Activated T-helper 2 cell treated with anti-CD3 and anti-CD28 coated beads, Interferon-gamma antibody, Interleukin-2, Interleukin-4, amounts not matched to agents 10 μg/mL and 5 μg/mL and 100 μg/mL, durations not matched to agents 14 hours and 24 hours and 36 hours (primary cell): ENCODE data around the gene YAP1. TPM values are rescaled to one million over a fixed set of nuclear protein-coding genes. Genes with fewer than 3 reads are reported as not detected.

Experiments
- DNase-seq: peaks from one replicate; pipeline ENCODE4 v3.0.0; 2021; ENCODE audit warnings: low spot score
- H3K27ac Mint-ChIP-seq: one replicate; pipeline ENCODE4 v1.8.0; 2021; ENCODE audit warnings: mixed read lengths
- H3K27me3 Mint-ChIP-seq: one replicate; pipeline ENCODE4 v1.8.0; 2021; ENCODE audit warnings: low read depth, mixed read lengths
- H3K36me3 Mint-ChIP-seq: one replicate; pipeline ENCODE4 v1.8.0; 2021; ENCODE audit warnings: low read depth, mixed read lengths
- H3K4me1 Mint-ChIP-seq: one replicate; pipeline ENCODE4 v1.8.0; 2021; ENCODE audit warnings: low read depth, mixed read lengths
- H3K4me3 Mint-ChIP-seq: one replicate; pipeline ENCODE4 v1.8.0; 2021; ENCODE audit warnings: low read depth, mild to moderate bottlenecking, moderate library complexity, mixed read lengths
- H3K9me3 Mint-ChIP-seq: one replicate; pipeline ENCODE4 v1.8.0; 2021; ENCODE audit warnings: mixed read lengths
- intact Hi-C: fragments of 100-400 bp; cut with micrococcal nuclease; formaldehyde crosslinking; loops from one replicate; pipeline ENCODE4 v1.15.1; 2023
- total RNA-seq: library from RNA; stranded (reverse); gene quantifications from 2 replicates; pipeline ENCODE4 v1.2.3, GENCODE V29; 2022

The YAP1 gene
- total RNA-seq, 1 donor from 2014 or later = not detected

DNA sequence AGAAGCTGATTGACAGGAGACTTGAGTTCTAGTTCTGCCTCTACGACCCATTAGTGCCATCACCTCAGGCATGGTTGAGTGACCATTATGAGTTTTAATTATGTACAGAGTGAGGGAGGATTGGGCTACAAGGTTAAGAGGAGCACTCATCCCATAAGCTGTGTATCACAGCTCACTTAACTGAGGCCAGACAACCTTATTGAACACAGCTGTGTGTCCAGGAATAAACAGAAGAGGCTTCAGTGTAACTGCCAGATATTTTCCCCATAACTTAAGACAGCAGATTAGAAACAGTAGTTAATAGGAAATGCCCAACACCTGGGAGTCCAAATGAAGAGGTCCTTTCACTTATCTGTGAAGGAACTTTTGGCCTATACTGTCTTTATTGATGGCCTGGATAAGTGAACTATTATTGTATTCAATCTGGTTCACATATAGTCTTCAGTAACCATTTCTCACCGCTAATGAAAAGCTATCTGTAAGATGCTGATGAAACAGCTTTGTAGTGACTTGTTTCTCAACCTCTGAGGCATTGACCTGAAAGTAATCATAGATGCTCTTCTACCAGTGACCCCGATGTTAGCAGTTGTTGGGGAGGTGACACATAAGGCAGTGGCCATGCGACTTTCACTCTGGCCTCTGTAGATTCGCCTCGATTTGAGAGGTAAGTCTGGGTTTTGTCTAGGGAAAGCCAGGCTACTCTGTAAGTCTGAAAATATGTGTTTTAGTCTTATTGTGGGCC, 41.7 kb downstream of the YAP1 start:
- no peaks in the 10 kb centered on the region for H3K4me1 Mint-ChIP-seq
- H3K27ac Mint-ChIP-seq = no peak overlapping the region
- no peaks in the 10 kb centered on the region for H3K36me3 Mint-ChIP-seq
- H3K4me3 Mint-ChIP-seq = no peak overlapping the region
- intact Hi-C loops = no loop called here
- H3K9me3 Mint-ChIP-seq = no peaks in the 10 kb centered on the region
- H3K27me3 Mint-ChIP-seq = peaks cover 9% of the 10 kb centered on the region
- DNase-seq = no peak

- H3K9me3 Mint-ChIP-seq = no peaks in the 10 kb centered on the region
- no peaks in the 10 kb centered on the region for H3K36me3 Mint-ChIP-seq
- peaks cover 9% of the 10 kb centered on the region for H3K27me3 Mint-ChIP-seq
- no peak overlapping the region for H3K27ac Mint-ChIP-seq
- intact Hi-C loops = no loop called here
- no peak for DNase-seq
- H3K4me1 Mint-ChIP-seq = no peaks in the 10 kb centered on the region
- no peak overlapping the region for H3K4me3 Mint-ChIP-seq
These were observed 42.8 kb downstream of the YAP1 start for GRCh38 chr11:102153082-102153481.

- DNase-seq = no peak
- Mint-ChIP-seq H3K4me3 (no peak overlapping the region), H3K27ac (no peak overlapping the region), H3K27me3 (peaks cover 5% of the 10 kb centered on the region), H3K36me3 (no peaks in the 10 kb centered on the region), H3K4me1 (no peaks in the 10 kb centered on the region), H3K9me3 (no peaks in the 10 kb centered on the region)
- intact Hi-C loops = no loop called here
These were observed 44.6 kb downstream of the YAP1 start for GRCh38 chr11:102154806-102155205.

DNA sequence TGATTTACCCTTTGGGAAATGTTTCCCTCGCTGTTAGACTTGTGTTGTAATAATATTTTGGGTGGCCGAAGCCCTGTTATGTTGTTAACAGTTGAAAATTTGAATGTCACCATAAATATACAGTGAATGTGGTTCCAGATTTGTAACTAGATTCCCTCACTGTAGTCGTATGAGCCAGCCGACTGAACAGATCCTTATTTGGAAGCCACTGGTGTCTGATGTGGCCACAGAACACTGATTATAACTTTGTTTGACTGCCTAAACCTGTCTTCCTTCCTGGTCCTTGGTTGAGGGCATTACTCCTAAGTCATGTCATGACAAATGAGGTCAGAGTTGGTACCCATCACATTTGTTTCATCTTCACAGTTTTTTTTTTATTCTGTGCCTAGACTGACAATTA, 45.4 kb downstream of the YAP1 start:
- Mint-ChIP-seq H3K4me1 (no peaks in the 10 kb centered on the region), H3K27me3 (peaks cover 5% of the 10 kb centered on the region), H3K9me3 (no peaks in the 10 kb centered on the region), H3K36me3 (no peaks in the 10 kb centered on the region), H3K4me3 (no peak overlapping the region), H3K27ac (no peak overlapping the region)
- no peak for DNase-seq
- intact Hi-C loops = no loop called here

DNA sequence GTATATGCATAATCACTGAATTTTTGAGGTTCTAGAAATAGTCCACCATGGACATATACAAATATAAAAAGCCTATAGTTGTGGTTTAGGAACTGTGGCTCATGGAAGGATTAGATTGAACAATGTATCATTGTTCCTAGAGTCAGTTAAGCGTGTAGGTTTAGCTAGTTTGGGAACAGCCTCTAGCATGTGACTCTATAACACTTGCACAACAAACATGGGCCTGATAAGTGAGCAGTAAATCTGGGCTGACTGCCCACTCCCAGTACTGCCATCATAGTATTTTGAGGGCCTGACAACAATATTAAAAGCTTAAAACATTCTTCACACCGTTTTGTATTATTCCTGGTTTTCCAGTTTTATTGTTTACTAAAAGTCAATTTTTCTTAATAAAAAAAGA, 47.0 kb downstream of the YAP1 start:
- Mint-ChIP-seq H3K9me3 (no peaks in the 10 kb centered on the region), H3K36me3 (no peaks in the 10 kb centered on the region), H3K27me3 (peaks cover 5% of the 10 kb centered on the region), H3K4me1 (no peaks in the 10 kb centered on the region), H3K4me3 (no peak overlapping the region), H3K27ac (no peak overlapping the region)
- no peak for DNase-seq
- intact Hi-C loops = no loop called here

GRCh38 chr11:102158164-102158735, 48.0 kb downstream of the YAP1 start:
- intact Hi-C loops = no loop called here
- H3K27me3 Mint-ChIP-seq = peaks cover 5% of the 10 kb centered on the region
- no peak overlapping the region for H3K27ac Mint-ChIP-seq
- H3K4me1 Mint-ChIP-seq = no peaks in the 10 kb centered on the region
- no peak for DNase-seq
- no peaks in the 10 kb centered on the region for H3K9me3 Mint-ChIP-seq
- no peaks in the 10 kb centered on the region for H3K36me3 Mint-ChIP-seq
- H3K4me3 Mint-ChIP-seq = no peak overlapping the region

- Mint-ChIP-seq H3K4me3 (no peak overlapping the region), H3K36me3 (no peaks in the 10 kb centered on the region), H3K9me3 (no peaks in the 10 kb centered on the region), H3K27ac (no peak overlapping the region), H3K27me3 (no peaks in the 10 kb centered on the region), H3K4me1 (no peaks in the 10 kb centered on the region)
- no peak for DNase-seq
- intact Hi-C loops = no loop called here
These were observed 53.1 kb downstream of the YAP1 start for GRCh38 chr11:102163368-102163767.

DNA sequence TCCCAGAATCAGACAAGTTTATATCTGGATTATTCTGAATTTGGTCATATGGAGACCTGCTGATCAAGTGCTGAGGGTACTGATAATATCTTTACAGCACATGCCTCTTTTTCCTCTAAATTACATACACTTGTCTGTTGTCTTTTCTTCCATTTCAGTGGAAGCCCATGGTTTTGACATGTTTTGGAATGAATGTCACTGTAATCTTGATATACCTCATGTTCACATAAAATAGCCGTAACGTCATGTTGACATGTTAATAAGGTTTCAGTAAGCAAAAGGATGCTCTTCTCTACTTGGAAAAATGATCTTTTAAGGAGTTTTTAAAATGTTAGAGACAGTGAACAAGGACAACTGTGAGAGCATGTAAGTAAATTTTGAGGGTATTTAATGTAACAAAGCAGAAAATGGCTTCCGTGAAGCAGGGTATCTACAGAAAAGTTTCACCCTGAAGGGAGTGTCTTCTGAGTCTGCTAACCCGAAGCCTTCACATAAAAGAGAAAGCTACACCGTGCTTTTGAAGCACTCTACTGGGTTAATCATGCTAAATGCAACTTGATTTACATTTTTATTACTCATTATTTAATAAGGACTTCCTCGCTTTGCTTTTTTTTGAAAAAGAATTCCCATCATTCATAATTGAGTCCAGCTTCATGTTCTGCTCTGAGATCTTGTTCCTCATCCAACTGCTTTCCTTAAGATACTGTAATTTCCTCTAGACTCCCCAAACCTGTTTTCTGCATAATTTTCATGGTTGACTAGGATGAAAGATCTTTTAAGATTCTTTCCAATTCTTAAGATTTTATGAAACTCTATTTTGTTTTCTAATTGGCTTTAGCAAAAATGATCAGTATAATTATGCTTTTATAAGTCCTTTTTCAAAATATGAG, 56.2 kb downstream of the YAP1 start:
- H3K36me3 Mint-ChIP-seq = no peaks in the 10 kb centered on the region
- no peaks in the 10 kb centered on the region for H3K4me1 Mint-ChIP-seq
- H3K9me3 Mint-ChIP-seq = no peaks in the 10 kb centered on the region
- intact Hi-C loops = no loop called here
- H3K4me3 Mint-ChIP-seq = no peak overlapping the region
- no peak overlapping the region for H3K27ac Mint-ChIP-seq
- peaks cover 2% of the 10 kb centered on the region for H3K27me3 Mint-ChIP-seq
- no peak for DNase-seq

GRCh38 chr11:102168481-102168880, 58.2 kb downstream of the YAP1 start:
- intact Hi-C loops = no loop called here
- no peak overlapping the region for H3K27ac Mint-ChIP-seq

DNA sequence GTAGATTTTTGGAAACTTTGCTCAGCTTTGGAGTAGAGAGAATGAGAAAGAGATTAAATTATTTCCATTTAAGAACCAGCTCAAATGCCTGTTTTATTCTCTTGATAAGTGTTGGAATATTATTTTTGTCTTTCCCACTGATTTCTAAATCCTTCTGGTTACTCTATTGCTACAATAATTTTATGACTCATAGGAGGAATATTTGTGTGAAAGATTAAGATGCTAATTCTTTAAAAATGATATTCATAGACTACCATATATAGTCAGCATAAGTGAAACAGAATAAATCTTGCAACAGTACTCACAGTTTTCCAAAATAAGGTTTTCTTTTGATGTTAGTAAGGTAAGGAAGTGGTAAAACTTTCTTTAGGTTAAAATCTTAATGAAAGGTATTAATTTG, 60.9 kb downstream of the YAP1 start:
- H3K4me1 Mint-ChIP-seq = no peaks in the 10 kb centered on the region
- H3K4me3 Mint-ChIP-seq = no peak overlapping the region
- H3K27ac Mint-ChIP-seq = no peak overlapping the region
- peaks cover 4% of the 10 kb centered on the region for H3K27me3 Mint-ChIP-seq
- no peaks in the 10 kb centered on the region for H3K9me3 Mint-ChIP-seq
- H3K36me3 Mint-ChIP-seq = no peaks in the 10 kb centered on the region
- intact Hi-C loops = no loop called here
- DNase-seq = no peak

More at GRCh38 chr11:102168481-102168880, 58.2 kb downstream of the YAP1 start:
- Mint-ChIP-seq H3K36me3 (no peaks in the 10 kb centered on the region), H3K9me3 (no peaks in the 10 kb centered on the region), H3K4me1 (no peaks in the 10 kb centered on the region), H3K4me3 (no peak overlapping the region), H3K27me3 (peaks cover 4% of the 10 kb centered on the region)
- no peak for DNase-seq

GRCh38 chr11:102172127-102172848, 62.0 kb downstream of the YAP1 start:
- intact Hi-C loops = no loop called here
- no peak for DNase-seq
- Mint-ChIP-seq H3K36me3 (no peaks in the 10 kb centered on the region), H3K27ac (no peak overlapping the region), H3K27me3 (peaks cover 4% of the 10 kb centered on the region), H3K9me3 (no peaks in the 10 kb centered on the region), H3K4me1 (no peaks in the 10 kb centered on the region), H3K4me3 (no peak overlapping the region)

DNA sequence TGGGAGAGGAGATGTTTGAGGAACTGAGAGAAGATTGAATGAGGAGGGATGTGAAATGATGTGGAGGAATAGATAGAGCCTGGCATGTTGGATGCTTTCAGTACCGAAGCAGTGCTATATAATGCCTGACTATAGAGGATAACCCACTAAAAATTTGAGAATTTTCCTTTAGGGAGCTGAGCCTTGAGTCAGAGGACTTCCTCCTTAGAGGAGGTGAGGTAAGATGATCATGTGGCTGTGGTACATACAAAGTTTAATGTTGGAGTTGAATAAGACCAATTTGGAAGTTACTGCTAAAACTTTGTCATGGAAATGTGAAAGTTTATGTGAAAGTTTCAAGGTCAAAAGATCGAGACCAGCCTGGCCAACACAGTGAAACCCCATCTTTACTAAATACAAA, 66.9 kb downstream of the YAP1 start:
- Mint-ChIP-seq H3K4me1 (no peaks in the 10 kb centered on the region), H3K4me3 (no peak overlapping the region), H3K36me3 (no peaks in the 10 kb centered on the region), H3K9me3 (no peaks in the 10 kb centered on the region), H3K27ac (no peak overlapping the region), H3K27me3 (peaks cover 2% of the 10 kb centered on the region)
- intact Hi-C loops = no loop called here
- no peak for DNase-seq
